Neural cell (in vitro differentiated cells): ENCODE measurements around the gene PSEN2.

ENCODE experiments used
- CTCF ChIP-seq: fragments of 450-650 bp; IDR thresholded peaks from 2 replicates; pipeline ENCODE4 v1.5.1; 2014; ENCODE audit warnings: antibody characterized with exemption, mild to moderate bottlenecking, moderate library complexity; ENCODE audit not compliant: poor library complexity, severe bottlenecking
- EP300 ChIP-seq: fragments of 450-650 bp; conservative IDR thresholded peaks from 2 replicates; pipeline ENCODE4 v1.6.1; 2014; ENCODE audit warnings: antibody characterized with exemption, mild to moderate bottlenecking, moderate library complexity; ENCODE audit not compliant: poor library complexity, severe bottlenecking
- EZH2 ChIP-seq: fragments of 200-600, 300-800 bp; shearing (Covaris generic), sonication (generic); IDR thresholded peaks from 2 replicates; pipeline ENCODE4 v1.6.1; 2014; ENCODE audit warnings: antibody characterized with exemption, low read length, borderline replicate concordance, mild to moderate bottlenecking; ENCODE audit not compliant: insufficient read depth, poor library complexity, severe bottlenecking
- POLR2AphosphoS5 ChIP-seq: IDR thresholded peaks from 2 replicates; pipeline ENCODE4 v1.6.1; 2012
- RAD21 ChIP-seq: fragments of 450-650 bp; conservative IDR thresholded peaks from 2 replicates; pipeline ENCODE4 v1.6.1; 2014; ENCODE audit warnings: antibody characterized with exemption, mild to moderate bottlenecking, moderate library complexity

- TF ChIP-seq CTCF (no peak), RAD21 (no peak), POLR2AphosphoS5 (no peak), EP300 (no peak), EZH2 (no peak)
Observed at GRCh38 chr1:226895644-226896043, 25.2 kb downstream of the PSEN2 start.
